Head of caudate nucleus (tissue), 42 donors: ENCODE results near the gene TNFAIP8.

Source experiments
- DNase-seq, 42 donors: peaks; one replicate each; pipeline versions ENCODE4 v3.0.0 to v3.0.0-alpha.2; 2020 to 2021; ENCODE audit warnings: mixed read lengths in 7 of 42
- intact Hi-C: fragments of 100-400 bp; cut with DNase I; formaldehyde crosslinking; loops from one replicate; pipeline ENCODE4 v1.15.0; 2022

The TNFAIP8 gene

DNA sequence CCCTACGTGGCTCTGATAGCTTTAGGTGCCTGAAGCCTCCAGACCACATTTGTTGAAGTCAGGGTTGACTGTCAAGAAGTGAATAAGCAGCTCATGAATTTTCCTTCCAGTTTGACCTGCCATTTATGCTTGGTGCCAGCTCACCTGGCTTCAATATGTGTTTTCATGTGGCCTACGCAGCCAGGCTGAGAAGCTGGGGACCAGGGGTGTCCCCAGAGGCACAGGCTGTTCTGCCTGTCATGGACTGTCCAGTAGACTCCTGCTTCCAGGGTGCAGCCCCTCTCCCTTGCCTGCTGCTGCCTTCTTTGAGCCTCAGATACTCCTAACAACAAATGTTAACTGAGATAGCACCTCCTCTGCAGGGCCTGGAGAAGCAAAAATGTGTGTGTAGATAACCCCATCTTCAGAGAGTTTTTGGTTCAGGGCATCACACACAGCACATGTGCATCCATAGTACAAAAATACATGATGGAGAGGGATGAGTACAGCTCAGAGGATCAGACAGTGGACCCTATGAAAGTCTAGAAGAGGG lies 5.8 kb downstream of the TNFAIP8 start:
- no peak for DNase-seq
- intact Hi-C loops = no loop called here

DNA sequence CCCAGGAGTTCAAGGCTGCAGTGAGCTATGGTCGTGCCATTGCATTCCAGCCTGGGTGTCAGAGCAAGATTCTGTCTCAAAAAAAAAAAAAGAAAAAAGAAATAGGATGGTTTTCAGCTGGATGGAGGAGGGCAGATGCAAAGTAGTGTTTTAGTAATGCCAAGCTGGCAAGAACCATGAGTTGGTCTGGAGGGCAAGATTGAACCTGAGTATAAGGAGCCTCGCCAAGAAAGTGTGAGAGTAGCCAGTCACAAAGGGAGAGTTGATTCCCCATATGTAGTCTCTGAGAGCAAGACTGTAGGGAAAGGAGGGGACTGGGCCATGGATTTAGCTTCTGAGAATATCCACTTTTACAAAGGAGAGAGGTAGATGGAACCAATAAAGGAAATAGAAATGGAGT lies 6.9 kb downstream of the TNFAIP8 start:
- DNase-seq = no peak

GRCh38 chr5:119363271-119363670 lies 7.5 kb downstream of the TNFAIP8 start:
- intact Hi-C loops = no loop called here
- DNase-seq = no peak

More for the DNA sequence above, 6.9 kb downstream of the TNFAIP8 start:
- intact Hi-C loops = no loop called here

DNA sequence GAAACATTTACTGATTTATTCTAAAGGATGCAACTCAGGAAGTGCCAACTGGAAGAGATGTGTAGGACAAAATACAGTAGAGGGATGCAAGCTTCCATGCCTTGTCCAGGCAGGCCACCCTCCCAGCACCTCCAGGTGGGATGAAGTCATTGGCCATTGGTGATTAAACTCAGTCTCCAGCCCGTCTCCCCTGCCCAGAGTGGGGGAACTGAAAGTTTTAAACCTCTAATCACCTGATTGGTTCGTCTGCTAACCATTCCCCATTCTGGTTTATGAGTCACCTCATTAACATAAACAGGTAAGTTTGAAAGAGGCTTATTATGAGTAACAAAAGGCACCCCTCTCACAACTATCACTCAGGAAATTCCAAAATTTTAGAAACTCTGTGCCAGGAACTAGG lies 8.1 kb downstream of the TNFAIP8 start:
- intact Hi-C loops = no loop called here

DNA sequence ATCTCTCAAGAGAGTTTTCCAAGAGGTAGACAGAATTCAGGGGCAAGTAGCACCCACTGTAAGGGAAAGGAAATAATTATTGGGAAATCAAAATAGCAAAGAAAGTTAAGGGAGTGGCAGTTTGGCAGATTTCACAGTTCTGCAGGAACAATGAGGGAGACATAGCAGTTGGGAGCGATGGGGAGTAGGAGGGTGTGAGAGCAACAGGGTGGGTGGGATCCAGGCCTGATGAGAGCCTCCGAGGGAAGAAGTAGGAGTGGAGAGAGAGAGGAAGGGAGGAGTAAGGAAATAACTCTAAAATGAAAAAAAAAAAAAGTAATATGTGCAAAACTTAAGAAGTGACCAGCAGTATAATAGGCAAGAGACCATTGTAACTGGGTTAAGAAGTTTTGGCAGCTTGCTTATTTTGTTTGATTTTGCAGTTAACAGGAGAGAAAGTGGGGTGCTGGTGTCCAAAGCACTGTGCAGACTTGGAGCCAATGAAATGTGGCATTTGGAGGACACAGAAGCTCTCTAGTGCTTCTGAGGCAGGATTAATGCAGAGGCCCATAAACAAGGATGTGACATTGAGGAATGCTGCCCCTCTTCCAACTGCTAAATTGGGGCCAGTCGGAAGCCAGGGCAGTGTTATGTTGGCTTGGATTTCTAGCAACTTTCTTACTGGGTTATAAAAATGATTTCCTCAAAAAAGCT lies 10.2 kb downstream of the TNFAIP8 start:
- DNase-seq = peak in 5 of 42 donors; percentile 15 to 59 (median 30)

More for the DNA sequence above, 8.1 kb downstream of the TNFAIP8 start:
- DNase-seq = no peak

GRCh38 chr5:119366540-119366881 lies 10.7 kb downstream of the TNFAIP8 start:
- intact Hi-C loops = no loop called here

More for the DNA sequence above, 10.2 kb downstream of the TNFAIP8 start:
- intact Hi-C loops = no loop called here

GRCh38 chr5:119367502-119368237 lies 11.9 kb downstream of the TNFAIP8 start:
- intact Hi-C loops = no loop called here
- DNase-seq = no peak

More at GRCh38 chr5:119366540-119366881, 10.7 kb downstream of the TNFAIP8 start:
- peak in 1 of 42 donors; percentile 19 for DNase-seq

DNA sequence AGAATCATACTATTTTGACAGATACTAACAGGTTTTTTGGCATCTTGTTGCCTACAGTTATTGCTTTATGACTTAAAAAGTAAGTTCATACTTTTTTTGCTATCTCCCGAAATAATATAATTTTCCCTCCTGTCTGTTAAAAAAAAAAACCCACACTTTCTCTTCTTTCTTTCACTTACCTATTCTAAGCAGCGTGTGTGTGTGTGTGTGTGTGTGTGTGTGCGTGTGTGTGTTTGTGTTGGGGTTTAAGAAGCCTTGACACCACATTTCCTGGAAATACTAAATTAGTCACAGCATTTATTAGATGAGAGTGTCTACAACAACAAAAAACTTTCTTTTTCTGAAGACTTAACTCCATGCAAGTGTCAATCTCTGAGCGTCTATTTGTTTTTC lies 12.4 kb downstream of the TNFAIP8 start:
- intact Hi-C loops = no loop called here
- DNase-seq = no peak

DNA sequence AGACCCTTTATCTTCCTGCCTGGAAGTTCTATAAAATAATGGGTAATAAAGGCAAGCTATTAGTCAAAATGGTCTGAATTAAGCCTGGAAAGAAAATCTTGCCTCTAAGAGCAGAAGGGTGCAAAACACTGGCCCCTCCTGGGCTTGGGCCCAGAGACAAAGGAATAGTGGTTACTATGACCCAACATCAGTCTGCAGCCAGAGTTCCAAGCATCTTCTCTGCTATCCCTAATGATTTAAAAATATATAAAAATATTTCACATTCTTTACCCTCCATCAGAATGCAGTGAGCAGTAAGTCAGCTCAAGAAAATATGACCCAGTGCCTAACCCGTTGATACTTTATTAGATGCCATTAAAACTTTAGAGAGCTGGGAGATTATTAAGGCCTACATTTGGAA lies 14.7 kb downstream of the TNFAIP8 start:
- DNase-seq = no peak
- intact Hi-C loops = no loop called here

DNA sequence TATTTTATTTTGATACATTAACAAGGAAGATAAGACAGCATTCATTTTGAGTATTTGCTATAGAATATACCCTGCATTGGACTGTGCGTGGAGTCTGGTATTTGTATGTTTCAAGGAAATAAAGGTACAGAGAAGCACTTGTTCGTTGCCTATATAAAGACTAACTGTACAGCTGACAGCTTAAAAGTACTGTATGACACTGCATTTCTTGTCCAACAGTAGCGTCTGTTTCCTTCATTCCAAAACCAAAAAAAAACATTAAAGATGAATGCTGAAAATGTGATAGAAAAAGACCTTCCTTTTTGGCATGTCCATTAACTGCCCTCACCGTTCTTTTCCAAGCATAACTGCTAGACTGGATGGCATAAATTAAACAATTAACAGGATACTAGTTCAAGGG lies 15.3 kb downstream of the TNFAIP8 start:
- no peak for DNase-seq
- intact Hi-C loops = no loop called here

DNA sequence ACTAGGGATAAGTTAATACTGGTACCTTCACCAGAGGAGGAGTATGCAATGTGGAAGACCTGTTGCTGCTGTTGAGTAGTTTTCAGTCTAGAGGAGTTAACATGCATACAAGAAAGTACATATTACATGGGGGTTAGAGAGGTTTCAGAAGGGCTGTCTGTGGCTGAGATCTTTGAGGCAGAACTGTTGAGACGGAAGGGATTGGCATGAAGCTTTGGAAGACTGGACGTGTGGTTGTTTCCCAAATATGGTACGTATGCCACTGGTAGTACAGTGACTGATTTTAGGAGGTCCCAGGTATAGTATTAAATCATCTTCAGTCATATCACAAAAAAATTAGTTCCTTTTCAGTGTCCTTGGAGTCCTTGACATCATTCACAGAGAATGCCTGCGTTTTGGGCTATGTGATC lies 17.6 kb downstream of the TNFAIP8 start:
- DNase-seq = no peak
- intact Hi-C loops = no loop called here

DNA sequence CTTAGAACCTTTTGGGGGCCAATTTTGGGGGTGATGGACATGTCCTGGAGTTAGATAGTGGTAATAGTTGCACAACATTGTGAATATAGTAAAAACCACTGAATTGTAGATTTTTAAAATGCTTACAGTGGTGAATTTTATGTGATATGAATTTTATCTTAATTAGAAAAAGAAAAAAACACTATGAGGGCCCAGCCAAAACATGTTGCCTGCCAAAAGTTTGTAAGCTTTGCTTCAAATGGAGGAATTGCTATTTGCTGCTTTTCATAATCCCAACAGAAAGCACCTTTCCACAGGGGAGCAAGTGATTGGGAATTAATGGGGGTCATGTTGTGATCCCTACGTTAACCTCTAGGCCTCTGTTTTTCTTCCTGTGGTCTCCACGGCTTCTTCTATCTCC lies 19.1 kb downstream of the TNFAIP8 start:
- DNase-seq = no peak
- intact Hi-C loops = no loop called here

GRCh38 chr5:119377066-119377465 lies 21.2 kb downstream of the TNFAIP8 start:
- intact Hi-C loops = no loop called here
- no peak for DNase-seq

- intact Hi-C loops = no loop called here
Observed at GRCh38 chr5:119378075-119378700, 22.4 kb downstream of the TNFAIP8 start.

DNA sequence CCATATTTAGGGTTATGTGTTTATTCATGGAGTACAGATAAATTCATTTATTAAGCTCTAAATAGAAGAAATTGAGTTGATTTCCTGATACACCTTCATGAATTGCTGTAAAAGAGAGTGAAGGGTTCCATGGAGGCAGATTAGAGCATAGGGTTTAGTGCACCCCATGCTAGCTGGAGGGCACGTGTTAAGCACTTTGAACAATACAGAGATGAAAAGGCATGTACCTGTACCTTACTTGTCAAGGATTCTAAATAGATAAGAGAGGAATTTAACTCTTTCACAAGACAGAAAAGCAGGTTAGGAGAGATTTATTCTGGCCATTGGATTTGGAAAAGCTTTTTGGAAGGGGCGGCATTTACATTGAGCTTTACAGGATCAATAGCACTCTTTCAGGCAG lies 23.3 kb downstream of the TNFAIP8 start:
- intact Hi-C loops = no loop called here
- DNase-seq = no peak

More at GRCh38 chr5:119378075-119378700, 22.4 kb downstream of the TNFAIP8 start:
- DNase-seq = no peak

DNA sequence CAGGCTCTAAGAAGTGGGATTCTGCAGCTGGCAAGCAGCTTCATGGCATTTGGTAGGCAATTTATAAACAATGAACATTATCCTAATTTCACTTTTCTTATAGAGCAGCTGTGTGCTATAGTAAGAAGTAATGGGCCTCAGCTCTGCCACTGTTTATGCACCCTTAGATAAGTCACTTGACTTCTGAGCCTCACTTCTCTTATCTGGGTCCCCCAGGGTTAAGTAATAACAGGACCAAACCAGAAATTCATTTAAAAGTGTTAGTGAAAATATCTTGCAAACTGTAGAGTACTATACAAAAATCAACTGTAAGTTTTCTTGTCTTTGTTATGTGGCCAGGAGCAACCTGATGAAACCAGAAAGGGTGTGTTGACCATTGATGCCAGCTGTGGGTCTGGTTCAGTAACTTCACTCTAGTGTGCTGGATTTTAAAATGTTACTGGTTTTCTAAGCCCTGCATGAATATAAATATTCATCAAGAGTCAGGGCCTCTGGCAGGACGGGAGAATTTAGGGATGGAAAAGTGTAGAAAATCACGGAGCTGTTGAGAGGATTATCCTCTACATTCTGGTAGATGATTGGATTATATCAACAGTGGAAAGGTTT lies 24.2 kb downstream of the TNFAIP8 start:
- intact Hi-C loops = no loop called here

DNA sequence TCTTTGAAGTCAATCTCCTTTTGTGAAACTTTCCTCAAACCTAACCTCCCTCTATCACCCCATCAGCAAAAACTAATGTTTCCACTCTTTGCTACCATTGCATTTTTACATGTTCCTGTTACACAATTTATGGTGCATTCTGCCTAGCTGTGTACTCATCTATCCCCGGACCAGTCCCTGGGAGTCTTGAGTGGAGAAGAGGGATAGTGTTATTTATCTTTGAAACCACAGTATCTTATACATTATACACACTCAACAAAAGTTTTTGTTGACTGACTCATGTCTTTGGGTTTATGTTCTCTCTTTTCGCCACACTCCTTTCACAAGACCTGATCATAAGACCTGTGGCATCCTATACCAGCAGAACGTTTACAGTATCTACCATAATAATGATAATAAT lies 26.4 kb downstream of the TNFAIP8 start:
- no peak for DNase-seq
- intact Hi-C loops = no loop called here

More for the DNA sequence above, 24.2 kb downstream of the TNFAIP8 start:
- DNase-seq = no peak

- intact Hi-C loops = no loop called here
- no peak for DNase-seq
Observed at GRCh38 chr5:119383008-119383407, 27.2 kb downstream of the TNFAIP8 start.

DNA sequence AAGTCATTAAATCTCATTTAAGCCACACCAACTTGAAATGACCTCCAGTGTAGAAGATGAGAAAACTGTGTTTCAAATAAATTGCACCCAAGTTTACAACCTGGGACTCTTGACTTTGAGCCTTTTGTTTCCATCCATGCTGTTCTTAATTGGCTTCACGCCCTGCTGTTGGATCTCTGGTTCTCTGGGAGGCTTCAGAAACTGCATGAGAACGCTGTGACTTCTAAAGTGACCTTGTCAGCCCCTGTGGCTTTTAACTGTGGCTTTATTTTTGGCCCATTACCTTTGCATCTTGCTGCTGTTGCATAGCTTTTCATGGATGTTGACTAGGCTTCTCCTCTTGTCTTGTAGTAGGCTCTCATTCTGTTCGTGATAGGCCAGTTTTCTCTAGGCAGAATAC lies 29.3 kb downstream of the TNFAIP8 start:
- DNase-seq = no peak
- intact Hi-C loops = no loop called here
